Suprapubic skin (tissue), 4 donors: ENCODE results near the gene RNF8. TPM values are rescaled to one million over a fixed set of nuclear protein-coding genes. Genes with fewer than 3 reads are reported as not detected.
"Not testable (repeated sequence)": the region's sequence is repeated elsewhere in the genome, so short reads cannot be mapped to it uniquely, and the experiment has no call there.

Source experiments
- DNase-seq, 2 donors: peaks; one replicate each; pipeline ENCODE4 v3.0.0-alpha.2; 2019; ENCODE audit warnings: low spot score in 2 of 2
- H3K27ac ChIP-seq: fragments of 200-600 bp; sonication (generic); one replicate; pipeline ENCODE4 v1.5.1; 2019
- H3K27me3 ChIP-seq: fragments of 200-600 bp; sonication (generic); one replicate; pipeline ENCODE4 v1.5.1; 2019
- H3K36me3 ChIP-seq: fragments of 200-600 bp; sonication (generic); one replicate; pipeline ENCODE4 v1.5.1; 2019
- H3K4me1 ChIP-seq: fragments of 200-600 bp; sonication (generic); one replicate; pipeline ENCODE4 v1.5.1; 2019
- H3K4me3 ChIP-seq: fragments of 200-600 bp; sonication (generic); one replicate; pipeline ENCODE4 v1.5.1; 2019; ENCODE audit warnings: mild to moderate bottlenecking
- H3K9me3 ChIP-seq: fragments of 200-600 bp; sonication (generic); one replicate; pipeline ENCODE4 v1.5.1; 2019
- EP300 ChIP-seq: sonication (generic); formaldehyde crosslinking; IDR thresholded peaks from one replicate; pipeline ENCODE4 v1.6.1; 2017; ENCODE audit warnings: antibody characterized with exemption
- POLR2A ChIP-seq, 2 donors: fragments of 450-650 bp; IDR thresholded peaks; one replicate each; pipeline ENCODE4 v1.6.1; 2017; ENCODE audit warnings: antibody characterized with exemption in 2 of 2, mild to moderate bottlenecking in 2 of 2, moderate library complexity in 2 of 2
- POLR2AphosphoS5 ChIP-seq, 3 donors: sonication (generic); formaldehyde crosslinking; IDR thresholded peaks; one replicate each; pipeline ENCODE4 v1.6.1; 2017; ENCODE audit warnings: antibody characterized with exemption in 3 of 3
- WGBS: methylation state at CpG from one replicate; pipeline ENCODE4 v1.1.5; 2018; 5-methylcytosine and 5-hydroxymethylcytosine counted together
- total RNA-seq, 4 donors: library from RNA; depleted of rRNA; stranded (reverse); fragments of >200 nt; gene quantifications; one replicate each; pipeline ENCODE4 v1.1.0, GENCODE V29; 2016
- TF ChIP-seq, protein P1 (sequence below), 2 donors: fragments of 200-600 bp in 1 of 2; fragments of 450-650 bp in 1 of 2; sonication (generic) in 1 of 2; IDR thresholded peaks; one replicate each; pipeline ENCODE4 v1.5.1; 2016 to 2019; ENCODE audit warnings: antibody characterized with exemption in 2 of 2, mild to moderate bottlenecking in 1 of 2, moderate library complexity in 1 of 2

RNF8 gene
- total RNA-seq, 4 donors from 2014 or later, result 12.8 to 17.0 (median 14.3) TPM

- H3K4me3 ChIP-seq, result no peak overlapping the region
- no peaks in the 10 kb centered on the region for H3K27me3 ChIP-seq
- no peaks in the 10 kb centered on the region for H3K4me1 ChIP-seq
- no peak for DNase-seq
- no peak for TF ChIP-seq EP300
- TF ChIP-seq, protein P1, sequence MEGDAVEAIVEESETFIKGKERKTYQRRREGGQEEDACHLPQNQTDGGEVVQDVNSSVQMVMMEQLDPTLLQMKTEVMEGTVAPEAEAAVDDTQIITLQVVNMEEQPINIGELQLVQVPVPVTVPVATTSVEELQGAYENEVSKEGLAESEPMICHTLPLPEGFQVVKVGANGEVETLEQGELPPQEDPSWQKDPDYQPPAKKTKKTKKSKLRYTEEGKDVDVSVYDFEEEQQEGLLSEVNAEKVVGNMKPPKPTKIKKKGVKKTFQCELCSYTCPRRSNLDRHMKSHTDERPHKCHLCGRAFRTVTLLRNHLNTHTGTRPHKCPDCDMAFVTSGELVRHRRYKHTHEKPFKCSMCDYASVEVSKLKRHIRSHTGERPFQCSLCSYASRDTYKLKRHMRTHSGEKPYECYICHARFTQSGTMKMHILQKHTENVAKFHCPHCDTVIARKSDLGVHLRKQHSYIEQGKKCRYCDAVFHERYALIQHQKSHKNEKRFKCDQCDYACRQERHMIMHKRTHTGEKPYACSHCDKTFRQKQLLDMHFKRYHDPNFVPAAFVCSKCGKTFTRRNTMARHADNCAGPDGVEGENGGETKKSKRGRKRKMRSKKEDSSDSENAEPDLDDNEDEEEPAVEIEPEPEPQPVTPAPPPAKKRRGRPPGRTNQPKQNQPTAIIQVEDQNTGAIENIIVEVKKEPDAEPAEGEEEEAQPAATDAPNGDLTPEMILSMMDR (IDR thresholded peaks at IDR 0.05), result no peak
- TF ChIP-seq POLR2AphosphoS5 (IDR thresholded peaks at IDR 0.05), result no peak
- TF ChIP-seq POLR2A (IDR thresholded peaks at IDR 0.05), result no peak
- H3K27ac ChIP-seq, result no peak overlapping the region
- H3K9me3 ChIP-seq, result no peaks in the 10 kb centered on the region
- H3K36me3 ChIP-seq, result peaks cover 36% of the 10 kb centered on the region
Measured at GRCh38 chr6:37334047-37334446, 19.7 kb upstream of the RNF8 start.

DNA sequence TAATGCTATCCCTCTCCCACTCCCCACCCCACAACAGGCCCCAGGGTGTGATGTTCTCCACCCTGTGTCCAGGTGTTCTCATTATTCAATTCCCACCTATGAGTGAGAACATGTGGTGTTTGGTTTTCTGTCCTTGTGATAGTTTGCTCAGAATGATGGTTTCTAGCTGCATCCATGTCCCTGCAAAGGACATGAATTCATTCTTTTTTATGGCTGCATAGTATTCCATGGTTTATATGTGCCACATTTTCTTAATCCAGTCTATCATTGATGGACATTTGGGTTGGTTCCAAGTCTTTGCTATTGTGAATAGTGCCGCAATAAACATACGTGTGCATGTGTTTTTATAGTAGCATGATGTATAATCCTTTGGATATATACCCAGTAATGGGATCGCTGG, 15.5 kb upstream of the RNF8 start:
- DNase-seq, H3K4me1 ChIP-seq, H3K4me3 ChIP-seq, H3K27ac ChIP-seq, H3K9me3 ChIP-seq, H3K27me3 ChIP-seq, H3K36me3 ChIP-seq: not testable (repeated sequence)
- 99% methylated on average over 3 of the region's 3 CpGs for WGBS

DNA sequence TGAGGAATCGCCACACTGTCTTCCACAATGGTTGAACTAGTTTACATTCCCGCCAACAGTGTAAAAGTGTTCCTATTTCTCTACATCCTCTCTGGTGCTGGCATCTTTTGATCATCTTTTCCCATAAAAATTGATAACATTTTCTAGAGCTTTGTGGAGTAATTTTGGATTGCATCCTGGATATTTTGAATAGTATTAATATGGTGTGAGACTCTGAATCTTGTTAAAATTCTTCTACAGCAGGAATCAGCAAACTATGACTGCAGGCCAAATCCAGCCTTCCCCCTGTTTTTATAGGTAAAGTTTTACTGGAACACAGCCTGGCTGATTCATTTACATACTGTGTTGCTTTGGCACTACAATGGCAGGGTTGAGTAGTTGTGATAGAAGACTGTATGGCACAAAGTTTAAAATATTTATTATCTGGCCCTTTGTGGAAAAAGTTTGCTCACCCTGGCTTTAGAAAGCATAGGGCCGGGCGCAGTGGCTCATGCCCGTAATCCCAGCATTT, 15.0 kb upstream of the RNF8 start:
- H3K27me3 ChIP-seq, result no peaks in the 10 kb centered on the region
- no peak overlapping the region for H3K4me3 ChIP-seq
- H3K36me3 ChIP-seq, result no peaks in the 10 kb centered on the region
- DNase-seq, result no peak
- no peaks in the 10 kb centered on the region for H3K9me3 ChIP-seq
- TF ChIP-seq, protein P1 (IDR thresholded peaks at IDR 0.05), result no peak
- TF ChIP-seq POLR2A (IDR thresholded peaks at IDR 0.05) (no peak), EP300 (no peak), POLR2AphosphoS5 (IDR thresholded peaks at IDR 0.05) (no peak)
- no peaks in the 10 kb centered on the region for H3K4me1 ChIP-seq
- H3K27ac ChIP-seq, result no peak overlapping the region
- WGBS, result 96% methylated on average over 5 of the region's 5 CpGs

DNA sequence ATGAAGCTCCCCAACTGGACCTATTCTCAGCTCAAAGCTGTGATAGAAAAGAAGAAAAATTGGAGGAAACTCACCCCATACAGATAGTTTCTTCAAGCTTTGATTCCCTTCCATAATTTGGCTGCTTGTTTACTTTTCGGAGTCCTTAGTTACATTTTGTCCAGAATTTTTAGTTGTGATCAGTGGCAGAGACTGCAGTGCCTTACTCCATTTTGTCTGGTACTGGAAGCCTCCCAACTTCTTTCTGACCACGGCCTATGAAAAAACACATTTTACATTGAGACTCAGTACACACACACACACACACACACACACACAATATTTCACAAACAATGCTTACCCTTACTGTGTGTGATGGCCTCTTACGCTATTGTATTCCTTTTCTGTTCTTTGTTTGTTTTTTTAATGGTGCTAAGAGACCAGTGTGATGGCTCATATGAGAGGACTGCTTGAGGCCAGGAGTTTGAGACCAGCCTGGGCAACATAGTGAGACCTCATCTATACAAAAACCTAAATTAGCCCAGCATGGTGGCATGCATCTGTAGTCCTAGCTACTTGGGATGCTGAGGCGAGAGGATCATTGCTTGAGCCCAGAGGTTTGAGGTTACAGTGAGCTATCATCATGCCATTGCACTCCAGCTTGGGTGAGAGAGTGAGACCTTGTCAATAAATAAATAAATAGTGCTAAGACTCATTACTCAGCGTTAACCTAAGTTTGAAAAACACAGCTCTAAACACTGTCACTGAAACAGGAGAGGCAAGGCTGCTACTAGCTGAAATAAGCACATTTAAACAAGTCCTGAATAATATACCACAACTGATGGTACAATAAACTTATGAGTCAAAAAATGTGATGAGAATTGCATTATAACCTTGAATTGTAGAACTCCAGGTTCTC, 13.8 kb upstream of the RNF8 start:
- no peaks in the 10 kb centered on the region for H3K4me1 ChIP-seq
- no peaks in the 10 kb centered on the region for H3K9me3 ChIP-seq
- DNase-seq, result no peak
- 86% methylated on average over 5 of the region's 5 CpGs for WGBS
- TF ChIP-seq, protein P1 (IDR thresholded peaks at IDR 0.05), result no peak
- H3K27ac ChIP-seq, result no peak overlapping the region
- H3K4me3 ChIP-seq, result no peak overlapping the region
- no peaks in the 10 kb centered on the region for H3K27me3 ChIP-seq
- H3K36me3 ChIP-seq, result no peaks in the 10 kb centered on the region

DNA sequence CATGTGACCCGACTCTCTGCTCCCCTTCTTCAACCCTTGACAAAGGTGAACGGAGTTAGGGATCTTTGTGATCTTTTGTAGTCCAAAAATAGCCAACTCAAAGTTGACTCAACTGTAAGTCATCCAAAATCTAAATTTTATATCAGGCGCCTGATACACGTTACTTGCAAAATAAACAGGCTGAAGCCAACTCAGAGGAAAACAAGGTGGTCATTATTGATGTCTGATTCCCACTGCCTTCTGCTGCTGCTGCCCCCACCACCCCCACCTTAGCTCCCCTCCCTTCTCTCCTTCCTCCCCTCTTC, 13.2 kb upstream of the RNF8 start:
- no peaks in the 10 kb centered on the region for H3K9me3 ChIP-seq
- no peak for TF ChIP-seq EP300
- H3K27ac ChIP-seq, result no peak overlapping the region
- H3K4me1 ChIP-seq, result no peaks in the 10 kb centered on the region
- H3K27me3 ChIP-seq, result no peaks in the 10 kb centered on the region
- WGBS, result 87% methylated on average over 4 of the region's 4 CpGs
- H3K36me3 ChIP-seq, result no peaks in the 10 kb centered on the region
- no peak overlapping the region for H3K4me3 ChIP-seq
- no peak for DNase-seq

DNA sequence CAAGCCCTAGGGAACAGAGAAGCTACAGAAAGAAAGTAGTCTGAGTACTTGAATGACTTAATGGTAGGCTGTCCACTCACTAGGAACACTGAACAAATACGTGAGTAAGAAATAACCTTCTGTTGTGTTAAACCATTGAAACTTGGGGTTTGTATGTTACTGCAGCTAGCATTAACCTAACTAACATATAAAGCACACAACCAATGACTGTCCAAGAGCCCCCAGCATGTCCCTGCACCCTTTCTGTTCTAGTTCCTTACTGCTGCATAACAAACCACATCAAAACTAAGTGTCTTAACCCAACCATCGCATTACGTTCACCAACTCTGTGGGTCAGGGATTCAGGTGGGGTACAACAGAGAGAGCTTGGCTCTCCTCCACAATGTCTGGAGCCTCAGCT, 10.5 kb upstream of the RNF8 start:
- TF ChIP-seq POLR2A (IDR thresholded peaks at IDR 0.05), result no peak
- no peak for TF ChIP-seq EP300
- TF ChIP-seq, protein P1 (IDR thresholded peaks at IDR 0.05), result no peak
- no peak for TF ChIP-seq POLR2AphosphoS5 (IDR thresholded peaks at IDR 0.05)
- Histone ChIP-seq H3K4me1 (no peaks in the 10 kb centered on the region), H3K9me3 (no peaks in the 10 kb centered on the region), H3K4me3 (no peak overlapping the region), H3K36me3 (no peaks in the 10 kb centered on the region), H3K27ac (no peak overlapping the region), H3K27me3 (no peaks in the 10 kb centered on the region)
- DNase-seq, result no peak
- WGBS, result 90% methylated on average over 3 of the region's 3 CpGs
